ENCODE results near the gene PHACTR4.

DNA sequence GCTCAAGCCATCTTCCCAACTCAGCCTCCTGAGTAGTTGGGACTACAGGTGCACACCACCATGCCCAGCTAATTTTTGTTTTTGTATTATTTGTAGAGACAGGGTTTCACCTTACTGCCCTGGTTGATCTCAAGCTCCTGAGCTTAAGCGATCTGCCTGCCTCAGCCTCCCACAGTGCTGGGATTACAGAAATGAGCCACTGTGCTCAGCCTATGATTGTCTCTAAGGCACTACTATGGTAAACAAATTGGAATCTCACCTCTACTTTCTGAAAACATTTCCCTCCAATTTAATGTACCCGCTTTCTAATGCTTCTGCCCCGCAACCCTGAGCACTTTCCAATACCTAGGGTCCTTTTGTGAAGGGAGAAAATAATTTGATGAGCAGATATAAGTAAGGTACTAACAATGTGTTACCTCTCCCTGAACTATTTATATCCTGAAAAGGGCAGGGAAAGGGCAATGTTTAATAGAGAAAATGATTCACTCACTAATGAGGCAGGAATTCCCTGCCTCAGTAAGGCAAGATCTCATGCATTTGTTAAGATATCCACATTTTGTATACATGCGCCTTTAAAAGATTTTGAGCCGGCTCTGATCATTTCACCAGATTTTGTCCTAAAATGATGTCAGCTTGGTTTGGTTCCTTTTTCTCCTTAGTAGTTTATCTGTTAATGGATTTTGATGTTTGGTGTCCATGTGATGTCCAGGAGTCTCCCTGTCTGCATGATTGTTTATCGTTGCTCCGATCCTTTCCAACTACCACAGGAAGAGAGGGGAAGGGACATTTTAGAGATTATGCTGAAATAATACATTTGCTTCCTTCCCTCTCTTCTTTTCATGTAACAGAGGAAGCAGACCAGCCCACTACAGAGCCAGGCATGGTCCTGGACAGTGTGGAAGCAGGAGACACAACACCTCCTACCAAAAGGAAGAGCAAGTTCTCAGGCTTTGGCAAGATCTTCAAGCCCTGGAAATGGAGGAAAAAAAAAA, 89.0 kb downstream of the PHACTR4 start:
- no peak for TF ChIP-seq POLR2A (IDR thresholded peaks at IDR 0.05)
- TF ChIP-seq, protein P1, sequence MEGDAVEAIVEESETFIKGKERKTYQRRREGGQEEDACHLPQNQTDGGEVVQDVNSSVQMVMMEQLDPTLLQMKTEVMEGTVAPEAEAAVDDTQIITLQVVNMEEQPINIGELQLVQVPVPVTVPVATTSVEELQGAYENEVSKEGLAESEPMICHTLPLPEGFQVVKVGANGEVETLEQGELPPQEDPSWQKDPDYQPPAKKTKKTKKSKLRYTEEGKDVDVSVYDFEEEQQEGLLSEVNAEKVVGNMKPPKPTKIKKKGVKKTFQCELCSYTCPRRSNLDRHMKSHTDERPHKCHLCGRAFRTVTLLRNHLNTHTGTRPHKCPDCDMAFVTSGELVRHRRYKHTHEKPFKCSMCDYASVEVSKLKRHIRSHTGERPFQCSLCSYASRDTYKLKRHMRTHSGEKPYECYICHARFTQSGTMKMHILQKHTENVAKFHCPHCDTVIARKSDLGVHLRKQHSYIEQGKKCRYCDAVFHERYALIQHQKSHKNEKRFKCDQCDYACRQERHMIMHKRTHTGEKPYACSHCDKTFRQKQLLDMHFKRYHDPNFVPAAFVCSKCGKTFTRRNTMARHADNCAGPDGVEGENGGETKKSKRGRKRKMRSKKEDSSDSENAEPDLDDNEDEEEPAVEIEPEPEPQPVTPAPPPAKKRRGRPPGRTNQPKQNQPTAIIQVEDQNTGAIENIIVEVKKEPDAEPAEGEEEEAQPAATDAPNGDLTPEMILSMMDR (IDR thresholded peaks at IDR 0.05): no peak
